RWPE2 (cell line): ENCODE results near the gene CADM4.
"Not testable (repeated sequence)": the region's sequence is repeated elsewhere in the genome, so short reads cannot be mapped to it uniquely, and the experiment has no call there.

Experiments used
- ATAC-seq: fragments of 200-7000 bp; cut with Tn5 transposase; 3 replicates; pipeline ENCODE4 v1.9.1; 2021; ENCODE audit warnings: low read depth
- DNase-seq: peaks from one replicate; pipeline ENCODE4 v3.0.0-alpha.2; 2020; ENCODE audit warnings: low spot score
- H3K27ac ChIP-seq: fragments of 450-650 bp; 2 replicates; pipeline ENCODE4 v1.5.1; 2017; ENCODE audit warnings: mild to moderate bottlenecking; ENCODE audit not compliant: poor library complexity, severe bottlenecking
- H3K27me3 ChIP-seq: fragments of 250-450 bp; sonication (Bioruptor Pico); 2 replicates; pipeline ENCODE4 v1.5.1; 2021; ENCODE audit warnings: mild to moderate bottlenecking, moderate library complexity; ENCODE audit not compliant: insufficient read depth, poor library complexity, severe bottlenecking
- H3K36me3 ChIP-seq: fragments of 250-450 bp; sonication (Bioruptor Pico); 2 replicates; pipeline ENCODE4 v1.5.1; 2020; ENCODE audit warnings: low read depth, mild to moderate bottlenecking, moderate library complexity
- H3K4me1 ChIP-seq: fragments of 250-450 bp; sonication (Bioruptor Pico); 2 replicates; pipeline ENCODE4 v1.5.1; 2021; ENCODE audit warnings: mild to moderate bottlenecking, moderate library complexity; ENCODE audit not compliant: insufficient read depth, poor library complexity, severe bottlenecking
- H3K4me3 ChIP-seq: fragments of 250-450 bp; sonication (Bioruptor Pico); 2 replicates; pipeline ENCODE4 v1.5.1; 2021; ENCODE audit warnings: mild to moderate bottlenecking, moderate library complexity; ENCODE audit not compliant: severe bottlenecking
- H3K9me3 ChIP-seq: fragments of 250-450 bp; sonication (Bioruptor Pico); 2 replicates; pipeline ENCODE4 v1.5.1; 2021; ENCODE audit warnings: mild to moderate bottlenecking, moderate library complexity; ENCODE audit not compliant: severe bottlenecking
- TF ChIP-seq, protein P1 (sequence below): fragments of 450-650 bp; IDR thresholded peaks from one replicate; pipeline ENCODE4 v1.5.1; 2017; ENCODE audit warnings: mild to moderate bottlenecking, moderate library complexity; ENCODE audit not compliant: poor library complexity, severe bottlenecking

CADM4 gene

DNA sequence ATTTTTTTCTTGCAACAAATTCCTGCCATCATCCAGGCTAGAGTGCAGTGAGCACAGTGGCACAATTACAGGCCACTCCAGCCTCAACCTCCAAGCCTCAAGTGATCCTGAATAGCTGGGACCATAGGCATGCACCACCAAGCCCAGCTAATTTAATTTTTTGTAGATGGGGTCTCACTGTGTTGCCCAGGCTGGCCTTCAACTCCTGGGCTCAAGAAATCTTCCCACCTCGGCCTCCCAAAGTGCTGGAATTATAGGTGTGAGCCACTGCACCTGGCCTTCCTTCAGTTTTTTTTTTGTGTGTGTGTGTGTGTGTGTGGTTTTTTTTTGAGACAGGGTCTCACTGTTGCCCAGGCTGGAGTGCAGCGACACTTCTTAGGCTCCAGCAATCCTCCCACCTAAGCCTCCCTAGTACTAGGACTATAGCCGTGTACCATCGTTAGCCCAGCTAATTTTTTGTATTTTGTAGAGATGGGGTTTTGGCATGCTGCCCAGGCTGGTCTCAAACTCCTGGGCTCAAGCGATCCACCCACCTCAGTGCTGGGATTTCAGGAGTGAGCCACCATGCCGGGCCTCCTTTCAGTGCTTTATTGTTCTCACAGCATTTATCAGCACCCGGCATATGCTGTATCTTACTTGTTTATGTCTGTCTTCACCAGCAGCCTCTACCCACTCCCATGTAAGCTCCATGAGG is 33.6 kb downstream of the CADM4 start:
- no peaks in the 10 kb centered on the region for H3K27me3 ChIP-seq
- no peaks in the 10 kb centered on the region; the same call in 1 of the 2 replicates for H3K36me3 ChIP-seq
- ATAC-seq (no peak), DNase-seq (no peak)
- no peak overlapping the region for H3K4me3 ChIP-seq
- peak overlapping the region; percentile 39 for H3K27ac ChIP-seq
- H3K4me1 ChIP-seq: peaks cover 9% of the 10 kb centered on the region
- no peaks in the 10 kb centered on the region for H3K9me3 ChIP-seq
- TF ChIP-seq, protein P1, sequence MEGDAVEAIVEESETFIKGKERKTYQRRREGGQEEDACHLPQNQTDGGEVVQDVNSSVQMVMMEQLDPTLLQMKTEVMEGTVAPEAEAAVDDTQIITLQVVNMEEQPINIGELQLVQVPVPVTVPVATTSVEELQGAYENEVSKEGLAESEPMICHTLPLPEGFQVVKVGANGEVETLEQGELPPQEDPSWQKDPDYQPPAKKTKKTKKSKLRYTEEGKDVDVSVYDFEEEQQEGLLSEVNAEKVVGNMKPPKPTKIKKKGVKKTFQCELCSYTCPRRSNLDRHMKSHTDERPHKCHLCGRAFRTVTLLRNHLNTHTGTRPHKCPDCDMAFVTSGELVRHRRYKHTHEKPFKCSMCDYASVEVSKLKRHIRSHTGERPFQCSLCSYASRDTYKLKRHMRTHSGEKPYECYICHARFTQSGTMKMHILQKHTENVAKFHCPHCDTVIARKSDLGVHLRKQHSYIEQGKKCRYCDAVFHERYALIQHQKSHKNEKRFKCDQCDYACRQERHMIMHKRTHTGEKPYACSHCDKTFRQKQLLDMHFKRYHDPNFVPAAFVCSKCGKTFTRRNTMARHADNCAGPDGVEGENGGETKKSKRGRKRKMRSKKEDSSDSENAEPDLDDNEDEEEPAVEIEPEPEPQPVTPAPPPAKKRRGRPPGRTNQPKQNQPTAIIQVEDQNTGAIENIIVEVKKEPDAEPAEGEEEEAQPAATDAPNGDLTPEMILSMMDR: no peak

DNA sequence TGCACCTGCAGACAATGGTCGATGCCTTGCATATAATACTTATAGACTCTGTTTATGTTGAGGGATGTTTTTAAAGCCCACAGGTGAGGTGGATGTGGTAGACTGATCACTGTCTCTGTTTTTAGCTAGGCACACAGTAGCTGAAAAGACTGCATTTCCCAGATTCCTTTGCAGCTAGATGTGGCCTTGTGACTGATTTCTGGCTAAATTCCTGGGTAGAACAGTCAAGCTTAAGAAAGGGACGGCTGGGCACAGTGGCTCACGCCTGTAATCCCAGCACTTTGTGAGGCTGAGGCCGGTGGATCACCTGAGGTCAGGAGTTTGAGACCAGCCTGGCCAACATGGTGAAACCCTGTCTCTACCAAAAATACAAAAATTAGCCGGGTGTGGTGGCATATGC is 39.3 kb downstream of the CADM4 start:
- not testable (repeated sequence) for H3K9me3 ChIP-seq, ATAC-seq, H3K4me3 ChIP-seq, H3K4me1 ChIP-seq, H3K27ac ChIP-seq, H3K36me3 ChIP-seq, DNase-seq, H3K27me3 ChIP-seq

GRCh38 chr19:43599635-43600295 is 39.9 kb downstream of the CADM4 start:
- no peaks in the 10 kb centered on the region for H3K9me3 ChIP-seq
- H3K27ac ChIP-seq: no peak overlapping the region
- no peak overlapping the region for H3K4me3 ChIP-seq
- DNase-seq (no peak), ATAC-seq (no peak)
- H3K36me3 ChIP-seq: no peaks in the 10 kb centered on the region; the same call in 1 of the 2 replicates
- H3K27me3 ChIP-seq: no peaks in the 10 kb centered on the region
- TF ChIP-seq, protein P1: peak; percentile 6
- no peaks in the 10 kb centered on the region for H3K4me1 ChIP-seq

DNA sequence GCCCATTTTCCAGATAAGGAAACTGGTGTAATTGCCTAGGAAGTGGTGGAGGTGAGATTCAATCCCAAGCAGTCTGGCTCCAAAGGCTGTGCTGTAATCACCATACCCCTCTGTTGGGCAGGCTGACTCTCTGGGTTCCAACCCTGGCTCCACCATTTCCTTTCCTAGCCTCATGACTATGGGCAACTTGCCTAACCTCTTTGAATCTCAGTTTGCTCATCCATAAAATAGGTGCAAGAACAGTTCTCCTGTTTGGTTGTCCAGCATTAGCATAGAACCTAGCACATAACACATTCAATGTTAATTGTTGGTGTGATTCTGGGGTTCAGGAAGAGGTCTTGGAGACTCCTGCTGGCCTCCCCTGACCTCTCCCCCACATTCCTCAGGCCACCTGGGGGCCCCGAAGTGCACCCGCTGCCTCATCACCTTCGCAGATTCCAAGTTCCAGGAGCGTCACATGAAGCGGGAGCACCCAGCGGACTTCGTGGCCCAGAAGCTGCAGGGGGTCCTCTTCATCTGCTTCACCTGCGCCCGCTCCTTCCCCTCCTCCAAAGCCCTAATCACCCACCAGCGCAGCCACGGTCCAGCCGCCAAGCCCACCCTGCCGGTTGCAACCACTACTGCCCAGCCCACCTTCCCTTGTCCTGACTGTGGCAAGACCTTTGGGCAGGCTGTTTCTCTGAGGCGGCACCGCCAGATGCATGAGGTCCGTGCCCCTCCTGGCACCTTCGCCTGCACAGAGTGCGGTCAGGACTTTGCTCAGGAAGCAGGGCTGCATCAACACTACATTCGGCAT is 41.0 kb downstream of the CADM4 start:
- Histone ChIP-seq H3K4me1 (no peaks in the 10 kb centered on the region), H3K27ac (no peak overlapping the region), H3K27me3 (no peaks in the 10 kb centered on the region), H3K4me3 (no peak overlapping the region), H3K9me3 (no peaks in the 10 kb centered on the region), H3K36me3 (peaks cover 11% of the 10 kb centered on the region)
- ATAC-seq (no peak), DNase-seq (no peak)
- TF ChIP-seq, protein P1: no peak

- no peaks in the 10 kb centered on the region for H3K9me3 ChIP-seq
- H3K4me1 ChIP-seq: no peaks in the 10 kb centered on the region
- no peak overlapping the region for H3K27ac ChIP-seq
- no peak overlapping the region for H3K4me3 ChIP-seq
- no peak for ATAC-seq
- no peaks in the 10 kb centered on the region for H3K27me3 ChIP-seq
- H3K36me3 ChIP-seq: peaks cover 18% of the 10 kb centered on the region
- no peak for DNase-seq
- TF ChIP-seq, protein P1: no peak
These were observed 41.8 kb downstream of the CADM4 start for GRCh38 chr19:43597876-43598275.
